ENCODE results near the gene RFPL1.

DNA sequence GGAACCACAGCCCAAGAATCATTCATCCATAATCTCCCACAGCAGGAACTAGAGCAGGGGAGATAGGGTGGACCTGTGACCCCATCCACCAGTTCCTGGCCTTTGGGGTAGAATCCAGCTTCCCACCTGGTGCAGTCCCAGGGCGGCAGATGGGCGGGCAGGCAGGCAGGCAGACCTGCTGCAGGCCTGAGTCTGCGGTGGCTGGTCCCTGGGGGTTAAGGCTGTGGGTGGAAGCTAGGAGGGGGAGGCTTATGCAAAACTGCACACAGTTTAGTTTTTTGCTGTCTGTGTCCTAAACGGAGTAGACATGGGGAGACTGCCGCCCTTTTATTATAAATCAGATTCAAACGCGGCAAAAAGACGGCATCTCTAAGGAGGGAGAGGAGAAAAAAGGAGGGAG is 37.2 kb downstream of the RFPL1 start:
- TF ChIP-seq POLR2A (IDR thresholded peaks at IDR 0.05) = no peak
- TF ChIP-seq, protein P1, sequence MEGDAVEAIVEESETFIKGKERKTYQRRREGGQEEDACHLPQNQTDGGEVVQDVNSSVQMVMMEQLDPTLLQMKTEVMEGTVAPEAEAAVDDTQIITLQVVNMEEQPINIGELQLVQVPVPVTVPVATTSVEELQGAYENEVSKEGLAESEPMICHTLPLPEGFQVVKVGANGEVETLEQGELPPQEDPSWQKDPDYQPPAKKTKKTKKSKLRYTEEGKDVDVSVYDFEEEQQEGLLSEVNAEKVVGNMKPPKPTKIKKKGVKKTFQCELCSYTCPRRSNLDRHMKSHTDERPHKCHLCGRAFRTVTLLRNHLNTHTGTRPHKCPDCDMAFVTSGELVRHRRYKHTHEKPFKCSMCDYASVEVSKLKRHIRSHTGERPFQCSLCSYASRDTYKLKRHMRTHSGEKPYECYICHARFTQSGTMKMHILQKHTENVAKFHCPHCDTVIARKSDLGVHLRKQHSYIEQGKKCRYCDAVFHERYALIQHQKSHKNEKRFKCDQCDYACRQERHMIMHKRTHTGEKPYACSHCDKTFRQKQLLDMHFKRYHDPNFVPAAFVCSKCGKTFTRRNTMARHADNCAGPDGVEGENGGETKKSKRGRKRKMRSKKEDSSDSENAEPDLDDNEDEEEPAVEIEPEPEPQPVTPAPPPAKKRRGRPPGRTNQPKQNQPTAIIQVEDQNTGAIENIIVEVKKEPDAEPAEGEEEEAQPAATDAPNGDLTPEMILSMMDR (IDR thresholded peaks at IDR 0.05) = no peak
